ENCODE results near the gene TMPRSS6. TPM values are rescaled to one million over a fixed set of nuclear protein-coding genes. Genes with fewer than 3 reads are reported as not detected.
A peak's percentile ranks its signal among the peaks of the same experiment; 100 is the strongest.

The TMPRSS6 gene
- total and polyA plus RNA-seq, 2 of the 13 experiments (the other 11 are each of a cell fraction or from before 2014, with no cell fraction given): 4.2 to 4.8 TPM

DNA sequence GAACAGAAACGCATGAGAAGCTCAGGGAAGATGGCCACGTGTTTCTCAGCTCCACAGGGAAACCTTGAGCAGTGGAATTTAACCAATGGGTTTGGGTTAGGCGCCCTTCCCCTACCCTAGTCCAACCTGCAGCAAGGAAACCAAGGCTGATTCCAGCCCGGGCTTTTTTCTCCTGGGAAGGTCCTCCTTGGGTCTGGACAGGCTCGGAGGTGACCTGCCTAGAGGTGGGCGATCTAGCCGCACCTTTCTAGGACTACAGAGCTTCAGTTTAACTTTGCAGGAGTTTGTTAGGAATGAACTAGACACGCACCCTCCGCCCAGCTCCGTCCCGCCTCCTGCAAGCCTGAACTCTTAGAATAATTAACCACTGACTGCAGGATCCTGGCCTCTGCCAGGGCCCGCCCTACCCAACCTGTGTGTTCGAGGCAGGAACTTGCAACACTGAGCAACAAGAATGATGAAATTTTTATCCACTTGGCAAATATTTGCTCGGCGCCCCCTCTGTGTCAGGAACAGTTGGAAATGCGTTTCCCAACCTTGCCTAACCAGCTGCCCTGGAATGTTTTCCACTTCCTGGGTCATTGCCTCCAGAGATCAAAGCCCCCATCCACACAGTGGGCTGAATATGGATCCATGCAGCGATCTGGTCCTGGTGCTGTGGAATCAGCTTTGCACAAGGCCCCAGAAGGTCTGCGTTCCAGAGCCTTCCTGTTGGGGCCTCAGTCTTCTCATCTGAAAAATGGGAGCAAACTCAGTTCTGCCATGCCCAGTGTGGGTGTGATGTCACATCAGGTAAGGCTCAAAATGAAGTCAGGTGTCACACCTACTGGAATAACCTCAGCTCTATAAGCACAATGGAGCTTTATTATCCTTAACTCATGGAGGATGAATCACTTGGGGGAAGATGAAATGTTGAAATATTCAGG lies 76.7 kb downstream of the TMPRSS6 start (continued):
- TF ChIP-seq EZH2 (conservative IDR thresholded peaks at IDR 0.05; ENCODE audit: low read depth, low read length) (no peak), ZSCAN31 (CRISPR knock-in tag; IDR thresholded peaks at IDR 0.05; ENCODE audit: low read depth) (peak; percentile 93), ZNF83 (CRISPR knock-in tag; IDR thresholded peaks at IDR 0.05; ENCODE audit: borderline replicate concordance) (no peak), ZBTB20 (CRISPR knock-in tag; IDR thresholded peaks at IDR 0.05; ENCODE audit: borderline replicate concordance, low read depth) (peak; percentile 96), ZNF382 (CRISPR knock-in tag; IDR thresholded peaks at IDR 0.05; ENCODE audit: borderline replicate concordance) (no peak), RBM39 (IDR thresholded peaks at IDR 0.05; ENCODE audit: low read depth, low read length, poor library complexity, severe bottlenecking) (no peak), ZNF432 (CRISPR knock-in tag; IDR thresholded peaks at IDR 0.05; ENCODE audit: borderline replicate concordance) (no peak), CC2D1A (CRISPR knock-in tag; IDR thresholded peaks at IDR 0.05) (no peak), HES4 (CRISPR knock-in tag; IDR thresholded peaks at IDR 0.05; ENCODE audit: borderline replicate concordance) (no peak), NPAS2 (CRISPR knock-in tag; IDR thresholded peaks at IDR 0.05; ENCODE audit: borderline replicate concordance) (no peak), ZNF549 (CRISPR knock-in tag; IDR thresholded peaks at IDR 0.05) (no peak), ZFP90 (CRISPR knock-in tag; IDR thresholded peaks at IDR 0.05; ENCODE audit: borderline replicate concordance) (no peak; the same call in 1 of the 2 replicates)
- TF ChIP-seq, protein P1, sequence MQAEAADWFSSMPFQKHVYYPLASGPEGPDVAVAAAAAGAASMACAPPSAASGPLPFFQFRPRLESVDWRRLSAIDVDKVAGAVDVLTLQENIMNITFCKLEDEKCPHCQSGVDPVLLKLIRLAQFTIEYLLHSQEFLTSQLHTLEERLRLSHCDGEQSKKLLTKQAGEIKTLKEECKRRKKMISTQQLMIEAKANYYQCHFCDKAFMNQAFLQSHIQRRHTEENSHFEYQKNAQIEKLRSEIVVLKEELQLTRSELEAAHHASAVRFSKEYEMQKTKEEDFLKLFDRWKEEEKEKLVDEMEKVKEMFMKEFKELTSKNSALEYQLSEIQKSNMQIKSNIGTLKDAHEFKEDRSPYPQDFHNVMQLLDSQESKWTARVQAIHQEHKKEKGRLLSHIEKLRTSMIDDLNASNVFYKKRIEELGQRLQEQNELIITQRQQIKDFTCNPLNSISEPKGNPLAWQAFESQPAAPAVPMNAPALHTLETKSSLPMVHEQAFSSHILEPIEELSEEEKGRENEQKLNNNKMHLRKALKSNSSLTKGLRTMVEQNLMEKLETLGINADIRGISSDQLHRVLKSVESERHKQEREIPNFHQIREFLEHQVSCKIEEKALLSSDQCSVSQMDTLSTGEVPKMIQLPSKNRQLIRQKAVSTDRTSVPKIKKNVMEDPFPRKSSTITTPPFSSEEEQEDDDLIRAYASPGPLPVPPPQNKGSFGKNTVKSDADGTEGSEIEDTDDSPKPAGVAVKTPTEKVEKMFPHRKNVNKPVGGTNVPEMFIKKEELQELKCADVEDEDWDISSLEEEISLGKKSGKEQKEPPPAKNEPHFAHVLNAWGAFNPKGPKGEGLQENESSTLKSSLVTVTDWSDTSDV (CRISPR knock-in tag; IDR thresholded peaks at IDR 0.05): no peak
- TF ChIP-seq, protein P2, sequence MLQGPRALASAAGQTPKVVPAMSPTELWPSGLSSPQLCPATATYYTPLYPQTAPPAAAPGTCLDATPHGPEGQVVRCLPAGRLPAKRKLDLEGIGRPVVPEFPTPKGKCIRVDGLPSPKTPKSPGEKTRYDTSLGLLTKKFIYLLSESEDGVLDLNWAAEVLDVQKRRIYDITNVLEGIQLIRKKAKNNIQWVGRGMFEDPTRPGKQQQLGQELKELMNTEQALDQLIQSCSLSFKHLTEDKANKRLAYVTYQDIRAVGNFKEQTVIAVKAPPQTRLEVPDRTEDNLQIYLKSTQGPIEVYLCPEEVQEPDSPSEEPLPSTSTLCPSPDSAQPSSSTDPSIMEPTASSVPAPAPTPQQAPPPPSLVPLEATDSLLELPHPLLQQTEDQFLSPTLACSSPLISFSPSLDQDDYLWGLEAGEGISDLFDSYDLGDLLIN (CRISPR knock-in tag; IDR thresholded peaks at IDR 0.05; ENCODE audit: borderline replicate concordance): no peak
- TF ChIP-seq, protein P3, sequence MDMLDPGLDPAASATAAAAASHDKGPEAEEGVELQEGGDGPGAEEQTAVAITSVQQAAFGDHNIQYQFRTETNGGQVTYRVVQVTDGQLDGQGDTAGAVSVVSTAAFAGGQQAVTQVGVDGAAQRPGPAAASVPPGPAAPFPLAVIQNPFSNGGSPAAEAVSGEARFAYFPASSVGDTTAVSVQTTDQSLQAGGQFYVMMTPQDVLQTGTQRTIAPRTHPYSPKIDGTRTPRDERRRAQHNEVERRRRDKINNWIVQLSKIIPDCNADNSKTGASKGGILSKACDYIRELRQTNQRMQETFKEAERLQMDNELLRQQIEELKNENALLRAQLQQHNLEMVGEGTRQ (IDR thresholded peaks at IDR 0.05; ENCODE audit: low read depth, low read length): no peak
- TF ChIP-seq, protein P3 (CRISPR knock-in tag; IDR thresholded peaks at IDR 0.05; ENCODE audit: borderline replicate concordance): no peak; the same call in 1 of the 2 replicates
- TF ChIP-seq, protein P4, sequence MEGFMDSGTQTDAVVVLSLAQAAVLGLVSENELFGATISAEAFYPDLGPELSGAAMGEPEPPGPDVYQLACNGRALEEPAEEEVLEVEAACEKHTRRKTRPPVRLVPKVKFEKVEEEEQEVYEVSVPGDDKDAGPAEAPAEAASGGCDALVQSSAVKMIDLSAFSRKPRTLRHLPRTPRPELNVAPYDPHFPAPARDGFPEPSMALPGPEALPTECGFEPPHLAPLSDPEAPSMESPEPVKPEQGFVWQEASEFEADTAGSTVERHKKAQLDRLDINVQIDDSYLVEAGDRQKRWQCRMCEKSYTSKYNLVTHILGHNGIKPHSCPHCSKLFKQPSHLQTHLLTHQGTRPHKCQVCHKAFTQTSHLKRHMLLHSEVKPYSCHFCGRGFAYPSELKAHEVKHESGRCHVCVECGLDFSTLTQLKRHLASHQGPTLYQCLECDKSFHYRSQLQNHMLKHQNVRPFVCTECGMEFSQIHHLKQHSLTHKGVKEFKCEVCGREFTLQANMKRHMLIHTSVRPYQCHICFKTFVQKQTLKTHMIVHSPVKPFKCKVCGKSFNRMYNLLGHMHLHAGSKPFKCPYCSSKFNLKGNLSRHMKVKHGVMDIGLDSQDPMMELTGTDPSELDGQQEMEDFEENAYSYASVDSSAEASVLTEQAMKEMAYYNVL (CRISPR knock-in tag; IDR thresholded peaks at IDR 0.05; ENCODE audit: borderline replicate concordance): peak; percentile 90
- TF ChIP-seq, protein P5, sequence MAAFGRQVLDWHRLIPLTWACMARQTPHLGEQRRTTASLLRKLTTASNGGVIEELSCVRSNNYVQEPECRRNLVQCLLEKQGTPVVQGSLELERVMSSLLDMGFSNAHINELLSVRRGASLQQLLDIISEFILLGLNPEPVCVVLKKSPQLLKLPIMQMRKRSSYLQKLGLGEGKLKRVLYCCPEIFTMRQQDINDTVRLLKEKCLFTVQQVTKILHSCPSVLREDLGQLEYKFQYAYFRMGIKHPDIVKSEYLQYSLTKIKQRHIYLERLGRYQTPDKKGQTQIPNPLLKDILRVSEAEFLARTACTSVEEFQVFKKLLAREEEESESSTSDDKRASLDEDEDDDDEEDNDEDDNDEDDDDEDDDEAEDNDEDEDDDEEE (CRISPR knock-in tag; IDR thresholded peaks at IDR 0.05): peak; percentile 80; the same call in 1 of the 2 replicates
